ENCODE data around the gene BAG3.
"Not testable (repeated sequence)": the region's sequence is repeated elsewhere in the genome, so short reads cannot be mapped to it uniquely, and the experiment has no call there.

The BAG3 gene

GRCh38 chr10:119694608-119695007, 43.4 kb downstream of the BAG3 start:
- no peak for DNase-seq (ENCODE audit: low spot score)

- DNase-seq (ENCODE audit: low spot score) = peak; percentile 50
These were observed 49.3 kb downstream of the BAG3 start for GRCh38 chr10:119700321-119700954.

- DNase-seq (ENCODE audit: low spot score) = no peak
These were observed 50.7 kb downstream of the BAG3 start for GRCh38 chr10:119701861-119702260.

DNA sequence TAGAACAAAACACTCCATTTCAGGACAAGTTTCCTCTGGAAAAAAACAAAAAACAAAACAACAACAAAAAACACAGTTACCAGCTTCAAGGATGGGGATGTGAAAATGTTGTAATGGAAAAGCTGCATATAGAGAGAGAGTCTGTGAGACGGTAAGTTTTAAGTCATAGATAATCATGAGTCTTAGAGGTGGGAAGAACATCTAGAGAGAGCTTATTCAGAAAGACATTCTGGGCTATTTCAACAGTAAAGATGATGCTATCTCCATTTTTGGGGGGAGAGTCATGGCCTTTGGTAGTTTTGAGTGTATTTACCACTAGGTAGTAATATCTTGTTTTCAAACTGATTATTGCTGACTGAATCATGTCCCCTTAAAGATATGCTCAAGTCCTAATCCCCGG, 51.4 kb downstream of the BAG3 start:
- DNase-seq (ENCODE audit: low spot score) = no peak

DNA sequence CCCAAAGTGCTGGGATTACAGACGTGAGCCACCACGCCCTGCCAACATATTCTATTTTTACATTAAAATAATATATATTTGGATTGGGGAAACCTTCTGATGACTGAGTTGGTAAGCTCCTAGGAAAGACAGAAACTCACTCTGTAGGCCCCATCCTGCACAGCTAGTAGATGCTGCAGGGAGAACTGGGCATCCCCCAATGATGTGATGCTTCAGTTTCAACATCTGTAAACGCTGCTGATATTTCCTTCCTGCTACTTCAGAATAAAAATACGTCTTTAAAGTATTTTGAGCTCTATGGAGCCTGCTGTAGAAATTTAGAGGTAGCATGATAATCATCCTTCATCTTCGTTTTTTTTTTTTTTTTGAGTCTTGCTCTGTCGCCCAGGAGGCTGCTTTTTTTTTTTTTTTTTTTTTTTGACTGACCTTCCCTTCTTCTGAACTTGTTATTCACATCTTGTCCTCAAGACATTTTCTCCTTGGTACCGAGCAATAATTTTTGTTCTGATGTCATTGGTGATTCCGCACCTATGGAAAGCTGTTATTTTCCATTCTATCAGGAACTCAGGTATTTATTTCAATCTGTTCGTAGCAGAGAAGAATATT, 52.8 kb downstream of the BAG3 start:
- DNase-seq (ENCODE audit: low spot score) = no peak

- peak; percentile 51 for DNase-seq (ENCODE audit: low spot score)
These were observed 54.3 kb downstream of the BAG3 start for GRCh38 chr10:119705434-119705831.

DNA sequence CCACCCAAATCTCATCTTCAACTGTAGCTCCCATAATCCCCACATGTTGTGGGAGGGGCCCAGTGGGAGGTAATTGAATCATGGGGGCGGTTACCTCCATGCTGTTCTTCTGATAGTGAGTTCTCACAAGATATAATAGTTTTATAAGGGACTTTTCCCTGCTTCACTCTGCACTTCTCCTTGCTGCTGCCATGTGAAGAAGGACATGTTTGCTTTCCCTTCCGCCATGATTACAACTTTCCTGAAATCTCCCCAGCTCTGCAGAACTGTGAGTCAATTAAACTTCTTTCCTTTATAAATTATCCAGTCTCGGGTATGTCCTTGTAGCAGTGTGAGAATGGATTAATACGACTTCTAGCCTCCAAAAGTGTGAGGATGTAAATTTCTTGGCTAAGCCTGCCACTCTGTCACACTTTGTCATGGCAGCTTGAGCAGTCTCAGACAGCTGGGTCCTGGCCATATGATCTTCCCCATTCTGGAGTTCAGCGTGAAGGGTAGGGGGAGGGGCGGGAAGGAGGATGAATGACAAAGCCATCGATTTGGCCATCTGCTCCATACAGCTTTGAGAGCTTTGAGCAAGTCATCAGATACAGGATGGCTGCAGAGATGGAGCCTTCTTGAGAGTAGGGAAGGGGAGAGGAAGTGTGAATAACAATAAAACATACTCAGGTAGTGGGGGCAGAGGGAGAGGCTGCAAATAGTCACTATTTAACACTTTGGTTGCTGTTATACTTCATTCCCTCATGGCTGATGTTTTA, 55.5 kb downstream of the BAG3 start:
- no peak for DNase-seq (ENCODE audit: low spot score)

GRCh38 chr10:119707331-119707730, 56.2 kb downstream of the BAG3 start:
- not testable (repeated sequence) for DNase-seq (ENCODE audit: low spot score)

- DNase-seq (ENCODE audit: low spot score) = not testable (repeated sequence)
These were observed 59.8 kb downstream of the BAG3 start for GRCh38 chr10:119710935-119711334.

DNA sequence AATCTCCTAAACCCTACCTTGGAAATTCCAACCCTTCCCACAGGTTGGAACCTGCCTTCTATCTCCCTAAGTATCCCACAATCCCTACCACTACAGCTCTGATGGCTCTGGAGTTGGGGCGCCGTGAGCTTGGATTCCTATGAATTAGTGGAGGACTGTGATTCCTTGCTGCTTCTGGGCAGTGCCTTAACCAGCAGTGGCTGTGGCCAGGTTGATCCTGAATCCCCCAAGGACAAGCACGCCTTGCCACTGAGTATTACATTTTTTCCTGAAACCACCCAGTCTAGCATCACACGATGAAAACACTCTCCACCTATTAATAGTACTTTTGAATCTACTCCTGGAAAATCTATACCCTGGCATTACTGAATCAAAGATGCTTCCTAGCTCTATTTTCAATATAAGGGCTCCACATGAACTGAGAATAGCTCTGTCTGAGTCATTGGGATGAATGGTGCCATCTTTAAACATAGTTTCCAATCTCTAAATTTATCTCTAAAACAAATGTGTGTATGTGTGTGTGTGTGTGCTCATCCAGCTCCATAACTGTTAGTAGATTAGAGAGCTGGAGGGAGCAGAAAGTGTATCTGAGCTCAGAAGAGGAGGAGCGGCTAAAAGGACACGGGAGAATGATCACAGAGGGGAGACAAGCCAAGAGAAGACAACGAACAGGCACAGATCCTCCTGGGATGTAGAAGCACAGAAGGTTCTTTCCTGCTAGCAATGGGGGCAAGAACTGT, 62.7 kb downstream of the BAG3 start:
- no peak for DNase-seq (ENCODE audit: low spot score)

- DNase-seq (ENCODE audit: low spot score) = no peak
These were observed 63.3 kb downstream of the BAG3 start for GRCh38 chr10:119714484-119714816.

- DNase-seq (ENCODE audit: low spot score) = no peak
These were observed 64.7 kb downstream of the BAG3 start for GRCh38 chr10:119715628-119716505.

- DNase-seq (ENCODE audit: low spot score) = no peak
These were observed 72.0 kb downstream of the BAG3 start for GRCh38 chr10:119723161-119723560.

DNA sequence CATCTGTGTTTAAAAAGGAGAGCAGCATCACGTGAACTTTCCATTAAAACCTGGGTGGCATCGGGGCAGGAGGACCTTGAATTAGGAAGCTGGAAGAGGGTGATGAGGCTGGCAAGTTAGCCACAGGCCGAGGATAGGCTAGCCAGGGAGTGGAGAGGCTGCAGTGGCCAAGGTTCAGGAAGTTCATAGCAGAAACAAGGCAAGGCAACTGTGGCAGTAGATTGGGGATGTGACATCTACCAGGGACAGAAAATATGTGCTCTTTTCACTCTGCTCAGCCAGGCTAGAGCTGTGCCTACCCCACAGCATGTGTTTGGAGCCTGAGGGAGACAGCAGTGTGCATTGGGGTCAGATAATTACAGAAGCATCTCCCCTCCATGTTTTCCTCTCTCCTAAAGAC, 72.4 kb downstream of the BAG3 start:
- DNase-seq (ENCODE audit: low spot score) = no peak

DNA sequence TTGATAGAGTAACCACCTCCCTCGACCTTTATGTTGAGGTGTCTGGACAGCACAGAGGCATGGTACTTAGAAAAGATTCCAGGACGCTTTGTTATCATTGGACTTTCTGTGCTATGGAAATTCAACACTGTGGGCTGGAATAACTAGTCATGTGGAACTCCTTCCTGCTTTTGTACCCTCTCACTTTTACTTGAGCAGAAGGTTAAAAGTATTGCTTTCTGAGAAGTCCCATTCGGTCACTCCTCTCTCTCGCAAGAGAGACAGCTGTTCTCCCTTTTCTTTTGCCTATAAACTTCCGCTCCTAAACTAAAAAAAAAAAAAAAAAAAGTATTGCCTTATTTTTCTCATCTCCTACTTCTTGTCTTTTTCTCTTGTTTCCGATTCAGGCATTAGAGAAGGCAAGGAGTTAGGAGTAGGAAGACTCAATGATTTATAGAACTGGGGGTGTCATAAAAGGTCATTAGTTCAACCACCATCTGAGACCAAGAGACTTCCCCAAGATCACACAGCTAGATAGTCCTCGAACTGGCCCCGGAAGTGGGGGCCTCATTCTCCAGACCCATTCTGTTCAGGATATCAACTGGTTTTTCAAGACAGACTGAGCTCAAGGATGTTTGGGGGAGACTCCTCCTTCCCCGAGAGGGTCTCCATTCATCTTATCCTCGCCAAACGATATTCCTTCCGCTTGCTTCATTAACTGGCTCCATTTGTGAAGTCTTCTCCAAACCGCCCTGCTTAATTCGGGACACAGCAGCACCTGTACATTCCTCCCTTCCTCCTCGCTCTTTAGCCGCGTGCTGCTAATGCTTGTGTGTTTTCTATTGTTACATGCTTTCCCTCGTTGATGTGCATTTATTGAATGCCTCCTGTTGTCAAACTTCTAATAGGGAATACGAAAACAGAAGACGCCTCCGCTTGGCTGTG, 73.7 kb downstream of the BAG3 start:
- peak; percentile 56 for DNase-seq (ENCODE audit: low spot score)

DNA sequence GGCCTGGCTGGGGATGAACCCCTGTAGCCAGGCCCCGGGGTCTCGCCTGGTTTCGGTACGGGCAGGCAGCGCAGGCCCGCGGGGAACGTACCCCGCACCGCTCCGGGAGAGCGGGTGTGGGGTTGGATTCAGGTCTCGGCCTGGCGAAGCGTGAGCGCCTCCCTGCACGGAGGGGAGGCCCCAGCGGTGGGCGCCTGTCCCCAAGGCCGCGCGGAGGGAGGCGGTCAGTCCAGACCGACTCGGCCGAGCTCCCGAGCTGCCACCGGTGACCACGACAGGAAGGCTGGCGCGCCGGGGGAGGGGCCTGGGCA, 74.3 kb downstream of the BAG3 start:
- DNase-seq (ENCODE audit: low spot score) = no peak

DNA sequence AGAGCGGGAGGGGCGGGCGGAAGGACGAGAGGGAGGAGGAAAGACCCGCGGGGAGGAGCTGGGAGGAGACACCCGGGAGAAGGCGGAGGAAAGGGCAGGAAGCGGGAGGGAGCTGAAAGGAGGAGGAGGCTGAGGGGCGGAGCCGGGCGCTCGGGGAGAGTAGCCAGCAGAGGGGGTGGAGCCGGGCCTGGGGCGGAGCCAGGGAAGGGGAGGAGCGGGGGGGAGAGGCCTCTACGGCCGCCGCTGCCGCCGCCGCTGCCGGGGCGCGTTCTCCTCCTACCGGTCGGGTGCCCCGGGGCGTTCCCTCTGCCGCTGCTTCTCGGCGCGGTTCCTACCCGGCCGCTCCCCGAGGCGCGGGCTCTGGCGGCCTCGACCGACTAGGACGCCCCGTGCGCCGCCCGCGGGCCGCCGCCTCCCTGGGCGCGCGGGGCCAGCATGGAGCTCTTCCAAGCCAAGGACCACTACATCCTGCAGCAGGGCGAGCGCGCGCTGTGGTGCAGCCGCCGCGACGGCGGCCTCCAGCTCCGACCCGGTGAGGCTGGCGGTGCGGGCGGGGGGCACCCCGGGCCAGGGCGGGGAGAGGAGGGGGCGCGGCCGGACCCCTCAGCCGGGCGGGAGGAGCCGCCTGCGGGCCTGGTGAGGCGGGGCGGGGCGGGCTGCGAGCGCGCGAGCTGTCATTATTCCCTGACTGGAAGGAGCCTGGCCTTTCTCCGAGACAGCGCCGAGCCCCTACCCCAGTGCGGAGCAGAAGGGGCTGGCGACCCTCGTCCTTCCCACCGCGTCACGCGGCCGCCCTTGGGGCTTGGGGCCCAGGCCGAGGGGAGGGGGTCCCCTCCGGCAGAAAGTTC, 74.9 kb downstream of the BAG3 start, which contains the start of gene INPP5F:
INPP5F (plus strand) TSS at position 223 of the 848 bp plus-strand sequence; CDS start at position 436, 213 bp downstream.
- peak; percentile 92 for DNase-seq (ENCODE audit: low spot score)

DNA sequence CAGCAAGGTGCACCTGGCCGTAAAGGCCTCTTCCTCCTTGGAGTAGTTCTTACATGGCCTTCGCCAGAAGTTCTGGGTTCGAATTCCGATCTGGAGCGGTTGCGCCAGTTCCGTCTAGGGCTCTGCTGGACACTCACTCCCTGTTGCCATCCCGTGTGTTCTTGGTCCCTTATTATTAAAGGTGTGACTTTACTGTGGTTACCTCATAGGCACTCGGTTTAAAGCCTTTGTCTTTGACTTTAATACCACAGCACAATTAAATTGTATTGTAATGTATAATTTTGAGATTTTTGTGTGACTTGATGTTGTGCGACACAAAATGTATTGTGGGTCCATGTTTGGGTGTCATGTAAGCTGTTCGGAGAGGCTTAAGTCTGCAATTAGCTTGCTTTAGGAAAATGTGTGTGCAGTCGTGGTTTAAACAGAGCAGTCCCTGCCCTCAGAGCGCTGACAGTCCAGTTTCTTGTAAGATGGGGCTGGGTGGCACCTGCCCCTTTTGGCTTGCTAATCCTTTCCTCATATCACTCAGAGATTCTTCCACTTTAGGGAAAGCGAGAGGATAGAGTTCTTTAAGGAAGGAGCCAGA, 75.6 kb downstream of the BAG3 start:
- DNase-seq (ENCODE audit: low spot score) = no peak

Data from NAMALWA (cell line).